HG03378 (cell line): ENCODE data around the gene ZNF544.
"Not testable (repeated sequence)": the region's sequence is repeated elsewhere in the genome, so short reads cannot be mapped to it uniquely, and the experiment has no call there.

Experiments used
- ATAC-seq: cut with Tn5 transposase; IDR thresholded peaks from one replicate; pipeline ENCODE4 v1.9.1; 2021; ENCODE audit warnings: mild to moderate bottlenecking, moderate library complexity; ENCODE audit not compliant: unreplicated experiment

ZNF544 gene

DNA sequence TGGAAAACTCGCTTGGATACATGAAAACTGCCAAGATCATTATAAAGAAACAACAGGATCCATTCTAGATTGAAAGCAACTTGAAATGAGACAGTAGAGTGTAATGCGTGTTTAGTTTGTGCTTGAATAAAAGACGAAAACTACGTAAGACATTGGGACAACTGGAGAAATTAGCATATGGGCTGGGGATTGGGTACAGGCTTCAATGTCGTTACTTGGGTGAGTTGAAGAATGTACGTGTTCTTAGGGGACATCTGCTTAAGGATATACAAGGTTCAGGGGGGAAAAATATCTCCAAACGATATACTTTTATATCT lies 76.0 kb downstream of the ZNF544 start:
- ATAC-seq = peak; percentile 7

DNA sequence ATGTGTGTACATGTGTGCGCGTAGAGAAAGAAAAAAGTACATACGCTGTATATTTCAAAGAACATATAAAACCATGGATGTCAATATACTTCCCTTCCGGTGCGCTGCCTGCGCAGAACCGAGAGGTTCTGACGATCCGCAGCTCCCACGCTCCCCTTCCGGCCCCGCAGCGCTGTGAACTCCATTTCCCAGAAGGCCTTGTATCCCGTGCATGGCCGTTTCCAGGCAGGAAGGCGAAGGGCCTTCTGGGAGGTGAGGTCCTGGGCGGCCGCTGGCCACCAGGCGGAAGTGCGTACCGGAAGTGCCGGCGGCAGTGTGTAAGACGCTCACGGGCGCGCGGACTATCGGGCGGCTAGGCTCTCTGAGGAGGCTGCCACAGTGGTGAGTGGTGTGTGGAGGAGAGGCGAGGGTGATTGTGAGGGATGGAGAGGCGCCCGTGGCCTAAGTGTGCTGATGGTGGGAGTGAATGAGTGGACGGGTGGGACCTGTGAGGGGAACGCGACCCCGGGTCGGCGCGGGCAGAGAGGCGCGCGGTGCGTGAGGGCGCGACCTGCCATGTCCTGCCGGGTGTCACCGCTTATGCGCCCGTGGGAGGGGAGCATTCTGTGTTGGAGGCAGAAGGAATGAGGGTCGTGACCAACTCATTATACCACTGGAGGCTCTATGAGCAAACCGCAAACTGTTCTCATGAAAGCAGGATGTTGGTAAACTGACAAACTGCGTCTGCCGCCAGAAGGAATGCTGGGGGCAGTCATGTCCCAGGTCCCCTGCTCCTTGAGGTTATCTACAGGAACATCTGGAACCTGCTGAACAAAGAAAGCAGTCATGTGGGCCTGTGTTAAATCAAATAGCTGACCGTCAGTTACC lies 76.6 kb downstream of the ZNF544 start, which contains the start of gene ERVK3-1:
Gene ERVK3-1 (plus strand): TSS at position 313 of the 867 bp plus-strand sequence. CDS start 6,792 bp downstream, outside the sequence.
- peak; percentile 89 for ATAC-seq

DNA sequence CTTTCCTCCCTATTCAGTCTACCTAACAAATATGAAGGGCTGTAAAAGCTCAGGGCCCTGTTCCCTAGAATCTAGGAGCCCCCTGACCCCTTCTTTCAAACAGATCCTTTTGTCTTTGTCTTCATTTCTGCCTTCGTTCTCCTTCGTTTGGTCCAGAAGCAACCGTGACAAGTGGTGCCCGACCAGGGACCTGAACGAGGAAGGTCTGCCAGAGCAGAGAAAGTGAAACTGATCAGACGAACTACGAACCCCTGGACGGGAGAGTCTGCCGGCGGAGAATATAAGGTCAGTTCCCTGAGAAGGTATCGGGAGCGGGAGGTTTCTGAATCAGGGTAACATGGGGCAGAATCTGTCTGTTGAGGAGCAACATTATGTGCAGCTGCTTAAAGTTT lies 77.2 kb downstream of the ZNF544 start:
- no peak for ATAC-seq

DNA sequence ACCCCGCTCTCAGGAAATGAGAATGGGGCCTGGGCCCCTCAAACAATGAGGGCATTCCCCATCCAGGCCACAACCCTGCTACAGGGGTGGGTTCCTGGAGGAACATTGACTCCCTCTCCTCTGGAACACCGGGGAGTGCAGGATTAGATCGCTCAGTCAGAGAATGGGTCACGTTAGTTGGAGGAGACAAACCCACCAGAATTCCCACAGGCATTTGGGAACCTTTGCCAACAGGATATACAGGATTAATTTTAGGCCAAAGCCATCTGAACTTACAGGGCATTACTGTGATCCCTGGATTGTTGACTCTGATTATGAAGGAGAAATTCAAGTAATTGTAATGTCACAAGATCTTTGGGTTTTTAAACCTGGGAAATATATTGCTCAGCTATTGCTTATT lies 79.0 kb downstream of the ZNF544 start:
- no peak for ATAC-seq

DNA sequence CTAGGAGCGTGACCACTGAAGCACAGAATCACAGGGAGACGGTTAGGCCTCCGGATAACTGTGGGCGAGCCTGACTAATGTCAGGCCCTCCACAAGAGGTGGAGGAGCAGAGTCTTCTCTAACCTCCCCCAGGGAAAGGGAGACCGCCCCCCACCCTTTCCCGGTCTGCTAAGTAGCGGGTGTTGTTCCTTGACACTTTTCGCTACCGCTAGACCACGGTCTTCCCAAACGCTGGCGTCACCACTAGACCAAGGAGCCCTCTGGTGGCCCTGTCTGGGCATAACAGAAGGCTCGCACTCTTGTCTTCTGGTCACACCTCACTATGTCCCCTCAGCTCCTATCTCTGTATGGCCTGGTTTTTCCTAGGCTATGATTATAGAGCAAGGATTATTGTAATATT lies 82.0 kb downstream of the ZNF544 start:
- ATAC-seq = not testable (repeated sequence)

DNA sequence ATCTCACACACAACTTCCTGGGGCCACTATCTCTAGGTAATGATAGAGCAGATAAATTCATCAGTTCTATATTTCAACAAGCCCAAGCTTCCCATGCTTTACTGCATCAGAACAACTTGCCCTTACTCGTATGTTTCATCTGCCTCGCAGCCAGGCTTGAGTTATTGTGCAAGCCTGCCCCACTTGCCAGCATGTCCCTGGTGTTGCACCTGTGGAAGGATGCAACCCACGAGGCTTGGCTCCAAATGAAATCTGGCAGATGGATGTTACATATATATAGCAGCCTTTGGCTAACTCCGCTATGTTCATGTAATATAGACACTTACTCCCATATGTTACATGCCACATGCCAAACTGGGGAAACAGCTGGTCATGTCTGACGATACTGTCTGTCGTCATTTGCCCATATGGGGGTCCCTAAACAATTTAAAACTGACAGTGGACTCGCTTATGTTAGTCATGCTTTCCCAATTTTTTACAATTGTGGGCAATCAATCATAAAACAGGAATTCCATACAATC lies 82.7 kb downstream of the ZNF544 start:
- no peak for ATAC-seq
